A204.1 (cell line): ENCODE results near the gene VPS13D.

Experiments
- FAIRE-seq: peaks from 2 replicates; lab custom pipeline; 2012; peaks lifted over from hg19 to GRCh38; lab: Jason Lieb, UNC

Gene VPS13D

GRCh38 chr1:12229835-12230548 lies at the start of gene VPS13D:
Gene VPS13D, plus strand, starts transcription at chr1:12230030. Its CDS starts 4,237 bp downstream, at chr1:12234267.
- FAIRE-seq: no peak

- FAIRE-seq: no peak
These were observed 49.5 kb upstream of the VPS13D start for GRCh38 chr1:12180315-12180714.

- FAIRE-seq: no peak
These were observed 48.9 kb upstream of the VPS13D start for GRCh38 chr1:12180903-12181302.

- FAIRE-seq: no peak
These were observed 48.3 kb upstream of the VPS13D start for GRCh38 chr1:12181568-12181967.

- no peak for FAIRE-seq
These were observed 47.3 kb upstream of the VPS13D start for GRCh38 chr1:12182410-12182984.

- FAIRE-seq: no peak
These were observed 46.6 kb upstream of the VPS13D start for GRCh38 chr1:12183095-12183794.

GRCh38 chr1:12184008-12184681 lies 45.7 kb upstream of the VPS13D start:
- FAIRE-seq: no peak

- FAIRE-seq: no peak
These were observed 44.6 kb upstream of the VPS13D start for GRCh38 chr1:12185036-12185917.

- FAIRE-seq: no peak
These were observed 43.7 kb upstream of the VPS13D start for GRCh38 chr1:12185918-12186678.

GRCh38 chr1:12186679-12186985 lies 43.2 kb upstream of the VPS13D start:
- no peak for FAIRE-seq

GRCh38 chr1:12188115-12188514 lies 41.7 kb upstream of the VPS13D start:
- FAIRE-seq: no peak

GRCh38 chr1:12188657-12189327 lies 41.0 kb upstream of the VPS13D start:
- no peak for FAIRE-seq

- FAIRE-seq: no peak
These were observed 40.5 kb upstream of the VPS13D start for GRCh38 chr1:12189328-12189682.

GRCh38 chr1:12191242-12192032 lies 38.4 kb upstream of the VPS13D start:
- FAIRE-seq: no peak

- no peak for FAIRE-seq
These were observed 35.1 kb upstream of the VPS13D start for GRCh38 chr1:12194666-12195216.

- no peak for FAIRE-seq
These were observed 34.4 kb upstream of the VPS13D start for GRCh38 chr1:12195416-12195815.

- no peak for FAIRE-seq
These were observed 33.0 kb upstream of the VPS13D start for GRCh38 chr1:12196641-12197482.

GRCh38 chr1:12197483-12197880 lies 32.3 kb upstream of the VPS13D start:
- FAIRE-seq: no peak

GRCh38 chr1:12200208-12200607 lies 29.6 kb upstream of the VPS13D start:
- FAIRE-seq: no peak
